Duodenal mucosa (tissue), 2 donors: ENCODE measurements around the gene TSPO2.
A peak's percentile ranks its signal among the peaks of the same experiment; 100 is the strongest.

Experiments
- H3K27ac ChIP-seq: one replicate; pipeline ENCODE4 v1.7.0; 2013; ENCODE audit warnings: low read depth, low read length
- H3K27me3 ChIP-seq, 2 donors: one replicate each; pipeline ENCODE4 v1.7.0; 2013; ENCODE audit warnings: low read length in 2 of 2, control low read depth in 1 of 2; ENCODE audit not compliant: insufficient read depth in 2 of 2, control insufficient read depth in 1 of 2
- H3K36me3 ChIP-seq, 2 donors: one replicate each; pipeline ENCODE4 v1.7.0; 2013; ENCODE audit warnings: low read length in 2 of 2, control low read depth in 1 of 2; ENCODE audit not compliant: insufficient read depth in 2 of 2, control insufficient read depth in 1 of 2
- H3K4me1 ChIP-seq, 2 donors: one replicate each; pipeline ENCODE4 v1.7.0; 2013; ENCODE audit warnings: low read length in 2 of 2, control low read depth in 1 of 2; ENCODE audit not compliant: insufficient read depth in 2 of 2, control insufficient read depth in 1 of 2
- H3K4me3 ChIP-seq, 2 donors: one replicate each; pipeline ENCODE4 v1.7.0; 2013; ENCODE audit warnings: low read length in 2 of 2, low read depth in 1 of 2
- H3K9ac ChIP-seq, 2 donors: one replicate each; pipeline ENCODE4 v1.7.0; 2013; ENCODE audit warnings: low read length in 2 of 2, low read depth in 1 of 2
- H3K9me3 ChIP-seq, 2 donors: one replicate each; pipeline ENCODE4 v1.7.0; 2013; ENCODE audit warnings: low read length in 2 of 2, control low read depth in 1 of 2; ENCODE audit not compliant: control insufficient read depth in 1 of 2

TSPO2 gene

DNA sequence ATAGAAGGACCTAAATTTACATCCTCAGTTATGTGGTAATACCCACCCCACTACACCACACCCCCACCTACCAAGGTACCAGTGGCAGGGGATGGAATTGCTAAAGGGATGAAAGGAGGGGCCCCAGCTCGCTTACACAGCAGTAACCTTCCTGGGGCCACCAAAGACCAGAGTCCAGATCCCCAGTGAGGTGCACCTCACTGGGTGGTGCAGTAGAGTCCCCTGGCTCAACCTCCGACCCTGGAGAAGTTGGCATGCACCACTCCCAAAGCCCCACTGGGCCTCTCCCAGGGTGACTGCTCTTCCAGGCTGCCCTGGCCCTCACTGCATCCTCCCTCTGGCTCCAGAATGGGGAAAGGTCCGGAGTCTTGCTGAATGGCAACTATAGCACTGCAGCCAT, 4.1 kb upstream of the TSPO2 start:
- peaks cover 25 to 31% of the 10 kb centered on the region in 2 donors for H3K4me1 ChIP-seq
- H3K9ac ChIP-seq, result peak overlapping the region; percentile 45 to 60
- peak overlapping the region; percentile 67 to 82 for H3K4me3 ChIP-seq
- no peaks in the 10 kb centered on the region for H3K27me3 ChIP-seq
- peaks cover 7 to 17% of the 10 kb centered on the region in 2 donors for H3K36me3 ChIP-seq
- no peaks in the 10 kb centered on the region for H3K9me3 ChIP-seq
- H3K27ac ChIP-seq, result peak overlapping the region; percentile 53

- Histone ChIP-seq H3K27me3 (no peaks in the 10 kb centered on the region), H3K36me3 (peaks cover 5 to 6% of the 10 kb centered on the region in 2 donors), H3K27ac (peak within 1 kb of the TSS; percentile 53), H3K9me3 (no peaks in the 10 kb centered on the region), H3K4me3 (peak within 1 kb of the TSS; percentile 67 to 82), H3K4me1 (peaks cover 25 to 31% of the 10 kb centered on the region in 2 donors), H3K9ac (peak within 1 kb of the TSS; percentile 45 to 60)
These were observed 2.9 kb upstream of the TSPO2 start, which contains the start of gene UNC5CL for GRCh38 chr6:41039060-41039998. Gene UNC5CL, minus strand, starts transcription at chr6:41039221. Its CDS starts 4,147 bp downstream, at chr6:41035074.

GRCh38 chr6:41040101-41040939, 1.9 kb upstream of the TSPO2 start:
- H3K27me3 ChIP-seq, result no peaks in the 10 kb centered on the region
- H3K9ac ChIP-seq, result peak overlapping the region in 1 of 2 donors; percentile 49
- H3K4me3 ChIP-seq, result peak overlapping the region in 1 of 2 donors; percentile 82

DNA sequence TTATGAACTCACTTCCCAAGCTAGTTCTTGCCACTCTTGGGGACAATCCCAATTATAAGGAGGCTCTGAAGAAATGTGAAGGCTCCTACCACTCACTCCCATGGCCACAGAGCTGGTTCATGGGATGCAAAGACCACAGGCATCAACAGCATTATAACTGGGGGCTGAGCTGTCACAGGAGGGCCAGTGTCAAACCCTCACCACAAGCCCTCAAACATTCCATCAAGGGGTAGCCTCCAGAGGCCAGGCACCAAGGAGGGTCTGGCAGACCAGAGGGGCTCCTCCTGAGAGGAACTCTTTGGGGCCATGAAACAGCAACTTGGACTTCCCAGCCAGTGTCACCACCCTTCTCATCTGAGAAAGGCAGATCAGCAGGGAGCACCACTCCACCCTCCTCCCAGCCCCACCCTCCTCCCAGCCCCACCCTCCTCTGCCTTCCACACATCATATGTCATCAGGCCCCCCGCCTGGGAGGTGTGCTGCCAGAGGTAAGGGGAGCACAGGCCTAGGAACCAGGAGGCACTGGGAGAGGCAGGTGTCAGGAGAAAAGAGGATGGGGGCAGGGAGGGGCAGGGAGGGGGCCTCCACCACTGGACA, 1.2 kb upstream of the TSPO2 start:
- H3K4me1 ChIP-seq, result peaks cover 25 to 38% of the 10 kb centered on the region in 2 donors
- peak overlapping the region in 1 of 2 donors; percentile 22 for H3K9ac ChIP-seq
- H3K27me3 ChIP-seq, result no peaks in the 10 kb centered on the region
- H3K36me3 ChIP-seq, result no peaks in the 10 kb centered on the region
- no peak overlapping the region for H3K4me3 ChIP-seq
- H3K27ac ChIP-seq, result peak overlapping the region; percentile 69
- H3K9me3 ChIP-seq, result no peaks in the 10 kb centered on the region

More at GRCh38 chr6:41040101-41040939, 1.9 kb upstream of the TSPO2 start:
- Histone ChIP-seq H3K4me1 (peaks cover 25 to 31% of the 10 kb centered on the region in 2 donors), H3K27ac (peak overlapping the region; percentile 69), H3K36me3 (no peaks in the 10 kb centered on the region), H3K9me3 (no peaks in the 10 kb centered on the region)

- Histone ChIP-seq H3K27ac (no peak overlapping the region), H3K4me1 (peaks cover 16 to 29% of the 10 kb centered on the region in 2 donors), H3K4me3 (no peak overlapping the region), H3K9ac (no peak overlapping the region), H3K36me3 (no peaks in the 10 kb centered on the region), H3K9me3 (no peaks in the 10 kb centered on the region), H3K27me3 (no peaks in the 10 kb centered on the region)
These were observed 884 bp downstream of the TSPO2 start for GRCh38 chr6:41043151-41043550.

GRCh38 chr6:41045664-41046063, 3.4 kb downstream of the TSPO2 start:
- no peak overlapping the region for H3K27ac ChIP-seq
- H3K9me3 ChIP-seq, result no peaks in the 10 kb centered on the region
- H3K4me1 ChIP-seq, result peaks cover 5 to 22% of the 10 kb centered on the region in 2 donors
- no peaks in the 10 kb centered on the region for H3K27me3 ChIP-seq
- no peak overlapping the region for H3K9ac ChIP-seq
- H3K36me3 ChIP-seq, result no peaks in the 10 kb centered on the region
- no peak overlapping the region for H3K4me3 ChIP-seq

- no peak overlapping the region for H3K27ac ChIP-seq
- H3K9ac ChIP-seq, result no peak overlapping the region
- H3K9me3 ChIP-seq, result no peaks in the 10 kb centered on the region
- no peaks in the 10 kb centered on the region for H3K27me3 ChIP-seq
- H3K4me1 ChIP-seq, result peaks cover under 1 to 18% of the 10 kb centered on the region in 2 donors
- no peak overlapping the region for H3K4me3 ChIP-seq
- H3K36me3 ChIP-seq, result no peaks in the 10 kb centered on the region
These were observed 3.8 kb downstream of the TSPO2 start for GRCh38 chr6:41046084-41046483.

- Histone ChIP-seq H3K36me3 (no peaks in the 10 kb centered on the region), H3K4me1 (peaks cover 3 to 15% of the 10 kb centered on the region in 2 donors), H3K27ac (no peak overlapping the region), H3K27me3 (no peaks in the 10 kb centered on the region), H3K4me3 (no peak overlapping the region), H3K9me3 (no peaks in the 10 kb centered on the region), H3K9ac (no peak overlapping the region)
These were observed 5.0 kb downstream of the TSPO2 start for GRCh38 chr6:41047306-41047705.

- no peaks in the 10 kb centered on the region for H3K27me3 ChIP-seq
- H3K4me1 ChIP-seq, result peaks cover 3 to 15% of the 10 kb centered on the region in 2 donors
- no peak overlapping the region for H3K9ac ChIP-seq
- no peaks in the 10 kb centered on the region for H3K36me3 ChIP-seq
- H3K4me3 ChIP-seq, result no peak overlapping the region
- H3K9me3 ChIP-seq, result no peaks in the 10 kb centered on the region
- no peak overlapping the region for H3K27ac ChIP-seq
These were observed 5.8 kb downstream of the TSPO2 start for GRCh38 chr6:41047745-41048732.
